Right lobe of liver (tissue), 6 donors: ENCODE measurements around the gene USP17L30. TPM values are rescaled to one million over a fixed set of nuclear protein-coding genes. Genes with fewer than 3 reads are reported as not detected.
"Not testable (repeated sequence)": the region's sequence is repeated elsewhere in the genome, so short reads cannot be mapped to it uniquely, and the experiment has no call there.

ENCODE experiments used
- ATAC-seq, 4 donors: fragments of 200-7000 bp; cut with Tn5 transposase; one replicate each; pipeline ENCODE4 v1.9.1; 2020; ENCODE audit warnings: mild to moderate bottlenecking in 4 of 4, moderate library complexity in 4 of 4
- DNase-seq, 3 donors: peaks; one replicate each; pipeline ENCODE4 v3.0.0-alpha.2; 2020
- H3K27ac ChIP-seq, 3 donors: fragments of 200-600 bp; one replicate each; pipeline ENCODE4 v1.8.0; 2022
- H3K27me3 ChIP-seq, 2 donors: fragments of 200-600 bp; one replicate each; pipeline ENCODE4 v1.8.0; 2022
- H3K36me3 ChIP-seq, 4 donors: fragments of 200-600 bp; sonication (generic) in 1 of 4; one replicate each; pipeline versions ENCODE4 v1.5.1 to v1.8.0; 2017 to 2022; ENCODE audit warnings: control low read depth in 1 of 4
- H3K4me1 ChIP-seq, 4 donors: fragments of 200-600 bp; sonication (generic) in 1 of 4; one replicate each; pipeline versions ENCODE4 v1.5.1 to v1.8.0; 2017 to 2022; ENCODE audit warnings: control low read depth in 1 of 4
- H3K4me3 ChIP-seq, 3 donors: fragments of 200-600 bp; one replicate each; pipeline ENCODE4 v1.8.0; 2022
- H3K9me3 ChIP-seq, 4 donors: fragments of 200-600 bp; sonication (generic) in 1 of 4; one replicate each; pipeline versions ENCODE4 v1.5.1 to v1.8.0; 2017 to 2022; ENCODE audit warnings: control low read depth in 1 of 4
- WGBS: methylation state at CpG from one replicate; pipeline ENCODE4 v1.1.6; 2018; ENCODE audit warnings: low coverage, low lambda C conversion rate; ENCODE audit not compliant: insufficient coverage; ENCODE audit errors: missing lambda C conversion rate; 5-methylcytosine and 5-hydroxymethylcytosine counted together
- intact Hi-C, 2 donors: fragments of 100-400 bp; cut with DNase I; formaldehyde crosslinking; loops; one replicate each; pipeline versions ENCODE4 v1.11.2 to v1.14.1; 2022
- long read RNA-seq: library from polyadenylated mRNA; unstranded; transcript quantifications from one replicate; pipeline ENCODE4 v2.0.0, GENCODE V29; 2019
- total RNA-seq, 6 experiments: library from RNA; depleted of rRNA in 2 of 6; stranded (reverse); fragments of >200 nt in 2 of 6; fragmentation: NEBNext Ultra II Directional in 3 of 6; extraction: Animal tissue kit (Norgen Biotek cat#: 25700) in 3 of 6; gene quantifications; one replicate each; pipeline versions ENCODE4 v1.1.0 to v1.2.4, GENCODE V29; 2016 to 2023
- donor health status: DM: no; HTN: yes; CAD: no.
- donor health status: DM: no; HTN: no; CAD: no.
- donor health status: DM: no; HTN: no; CAD: no.
- donor health status: DM: no; HTN: yes; CAD: no.
- donor health status: DM: no; HTN: yes; CAD: no.

The USP17L30 gene, protein sequence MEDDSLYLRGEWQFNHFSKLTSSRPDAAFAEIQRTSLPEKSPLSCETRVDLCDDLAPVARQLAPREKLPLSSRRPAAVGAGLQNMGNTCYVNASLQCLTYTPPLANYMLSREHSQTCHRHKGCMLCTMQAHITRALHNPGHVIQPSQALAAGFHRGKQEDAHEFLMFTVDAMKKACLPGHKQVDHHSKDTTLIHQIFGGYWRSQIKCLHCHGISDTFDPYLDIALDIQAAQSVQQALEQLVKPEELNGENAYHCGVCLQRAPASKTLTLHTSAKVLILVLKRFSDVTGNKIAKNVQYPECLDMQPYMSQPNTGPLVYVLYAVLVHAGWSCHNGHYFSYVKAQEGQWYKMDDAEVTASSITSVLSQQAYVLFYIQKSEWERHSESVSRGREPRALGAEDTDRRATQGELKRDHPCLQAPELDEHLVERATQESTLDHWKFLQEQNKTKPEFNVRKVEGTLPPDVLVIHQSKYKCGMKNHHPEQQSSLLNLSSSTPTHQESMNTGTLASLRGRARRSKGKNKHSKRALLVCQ
- not detected for total RNA-seq
- long read RNA-seq, result 0 reads

DNA sequence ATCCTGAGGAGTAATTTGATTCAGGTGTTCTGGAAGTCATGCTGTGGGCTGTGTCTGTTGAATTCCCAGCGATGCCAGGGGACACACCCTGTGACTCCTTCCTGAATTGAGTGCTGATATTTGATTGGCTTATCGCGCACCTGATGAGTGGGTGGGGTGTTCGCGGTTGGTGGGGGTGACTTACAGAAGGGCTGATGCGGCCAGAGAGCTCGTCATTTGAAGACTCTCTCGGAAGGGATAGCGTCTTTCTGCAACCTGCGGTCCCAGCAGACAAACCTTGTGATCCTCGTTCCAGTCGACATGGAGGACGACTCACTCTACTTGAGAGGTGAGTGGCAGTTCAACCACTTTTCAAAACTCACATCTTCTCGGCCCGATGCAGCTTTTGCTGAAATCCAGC, at the start of gene USP17L30:
USP17L30 (plus strand) TSS at position 301 of the 400 bp plus-strand sequence; CDS start at position 301, 0 bp downstream.
- DNase-seq, H3K36me3 ChIP-seq, H3K9me3 ChIP-seq, H3K4me1 ChIP-seq, H3K27me3 ChIP-seq, ATAC-seq, H3K27ac ChIP-seq, intact Hi-C loops, H3K4me3 ChIP-seq: not testable (repeated sequence)
- no CpG with 5 or more reads among the region's 15 CpGs for WGBS

DNA sequence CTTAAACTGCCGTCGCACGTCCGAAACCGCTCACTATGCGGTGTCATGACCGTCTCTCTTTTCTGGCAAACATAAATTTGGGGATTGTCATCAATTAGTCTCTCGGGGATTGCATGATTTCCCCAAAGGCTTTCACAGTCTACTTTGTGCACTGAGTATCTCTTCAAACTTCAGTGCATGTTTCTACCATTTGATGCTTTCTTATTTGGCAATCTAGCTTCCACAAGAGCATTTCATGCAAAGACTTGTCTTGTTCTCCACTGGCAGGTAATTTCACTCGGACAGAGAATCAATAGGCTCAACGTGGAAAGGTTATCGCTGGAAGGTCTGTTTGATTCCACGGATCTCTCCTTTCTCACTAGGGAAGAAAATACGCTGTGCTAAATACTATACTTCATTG, 38.7 kb upstream of the USP17L30 start:
- H3K4me3 ChIP-seq, DNase-seq, H3K4me1 ChIP-seq, H3K36me3 ChIP-seq, intact Hi-C loops, ATAC-seq, H3K27me3 ChIP-seq, H3K9me3 ChIP-seq, H3K27ac ChIP-seq: not testable (repeated sequence)
- WGBS, result 59% methylated on average over 5 of the region's 13 CpGs

DNA sequence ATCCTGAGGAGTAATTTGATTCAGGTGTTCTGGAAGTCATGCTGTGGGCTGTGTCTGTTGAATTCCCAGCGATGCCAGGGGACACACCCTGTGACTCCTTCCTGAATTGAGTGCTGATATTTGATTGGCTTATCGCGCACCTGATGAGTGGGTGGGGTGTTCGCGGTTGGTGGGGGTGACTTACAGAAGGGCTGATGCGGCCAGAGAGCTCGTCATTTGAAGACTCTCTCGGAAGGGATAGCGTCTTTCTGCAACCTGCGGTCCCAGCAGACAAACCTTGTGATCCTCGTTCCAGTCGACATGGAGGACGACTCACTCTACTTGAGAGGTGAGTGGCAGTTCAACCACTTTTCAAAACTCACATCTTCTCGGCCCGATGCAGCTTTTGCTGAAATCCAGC, 38.1 kb upstream of the USP17L30 start, which contains the start of gene USP17L24:
USP17L24 (plus strand) TSS at position 301 of the 400 bp plus-strand sequence; CDS start at position 301, 0 bp downstream.
- intact Hi-C loops, result not testable (repeated sequence)

DNA sequence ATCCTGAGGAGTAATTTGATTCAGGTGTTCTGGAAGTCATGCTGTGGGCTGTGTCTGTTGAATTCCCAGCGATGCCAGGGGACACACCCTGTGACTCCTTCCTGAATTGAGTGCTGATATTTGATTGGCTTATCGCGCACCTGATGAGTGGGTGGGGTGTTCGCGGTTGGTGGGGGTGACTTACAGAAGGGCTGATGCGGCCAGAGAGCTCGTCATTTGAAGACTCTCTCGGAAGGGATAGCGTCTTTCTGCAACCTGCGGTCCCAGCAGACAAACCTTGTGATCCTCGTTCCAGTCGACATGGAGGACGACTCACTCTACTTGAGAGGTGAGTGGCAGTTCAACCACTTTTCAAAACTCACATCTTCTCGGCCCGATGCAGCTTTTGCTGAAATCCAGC, 33.3 kb upstream of the USP17L30 start, which contains the start of gene USP17L25:
USP17L25 (plus strand) TSS at position 301 of the 400 bp plus-strand sequence; CDS start at position 301, 0 bp downstream.
- H3K27me3 ChIP-seq, H3K9me3 ChIP-seq, H3K27ac ChIP-seq, H3K4me1 ChIP-seq, intact Hi-C loops, H3K36me3 ChIP-seq, DNase-seq, ATAC-seq, H3K4me3 ChIP-seq: not testable (repeated sequence)
- no CpG with 5 or more reads among the region's 15 CpGs for WGBS

More for the DNA sequence above, 38.1 kb upstream of the USP17L30 start, which contains the start of gene USP17L24:
- not testable (repeated sequence) for H3K27me3 ChIP-seq, H3K36me3 ChIP-seq, H3K27ac ChIP-seq, H3K9me3 ChIP-seq, ATAC-seq, H3K4me3 ChIP-seq, DNase-seq, H3K4me1 ChIP-seq
- WGBS, result no CpG with 5 or more reads among the region's 15 CpGs

DNA sequence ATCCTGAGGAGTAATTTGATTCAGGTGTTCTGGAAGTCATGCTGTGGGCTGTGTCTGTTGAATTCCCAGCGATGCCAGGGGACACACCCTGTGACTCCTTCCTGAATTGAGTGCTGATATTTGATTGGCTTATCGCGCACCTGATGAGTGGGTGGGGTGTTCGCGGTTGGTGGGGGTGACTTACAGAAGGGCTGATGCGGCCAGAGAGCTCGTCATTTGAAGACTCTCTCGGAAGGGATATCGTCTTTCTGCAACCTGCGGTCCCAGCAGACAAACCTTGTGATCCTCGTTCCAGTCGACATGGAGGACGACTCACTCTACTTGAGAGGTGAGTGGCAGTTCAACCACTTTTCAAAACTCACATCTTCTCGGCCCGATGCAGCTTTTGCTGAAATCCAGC, 28.6 kb upstream of the USP17L30 start, which contains the start of gene USP17L26:
USP17L26 (plus strand) TSS at position 301 of the 400 bp plus-strand sequence; CDS start at position 301, 0 bp downstream.
- ATAC-seq, intact Hi-C loops, H3K9me3 ChIP-seq, H3K4me3 ChIP-seq, H3K27ac ChIP-seq, DNase-seq, H3K4me1 ChIP-seq, H3K36me3 ChIP-seq, H3K27me3 ChIP-seq: not testable (repeated sequence)
- WGBS, result no CpG with 5 or more reads among the region's 15 CpGs

DNA sequence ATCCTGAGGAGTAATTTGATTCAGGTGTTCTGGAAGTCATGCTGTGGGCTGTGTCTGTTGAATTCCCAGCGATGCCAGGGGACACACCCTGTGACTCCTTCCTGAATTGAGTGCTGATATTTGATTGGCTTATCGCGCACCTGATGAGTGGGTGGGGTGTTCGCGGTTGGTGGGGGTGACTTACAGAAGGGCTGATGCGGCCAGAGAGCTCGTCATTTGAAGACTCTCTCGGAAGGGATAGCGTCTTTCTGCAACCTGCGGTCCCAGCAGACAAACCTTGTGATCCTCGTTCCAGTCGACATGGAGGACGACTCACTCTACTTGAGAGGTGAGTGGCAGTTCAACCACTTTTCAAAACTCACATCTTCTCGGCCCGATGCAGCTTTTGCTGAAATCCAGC, 23.8 kb upstream of the USP17L30 start, which contains the start of gene USP17L5:
USP17L5 (plus strand) TSS at position 301 of the 400 bp plus-strand sequence; CDS start at position 301, 0 bp downstream.
- H3K9me3 ChIP-seq, ATAC-seq, intact Hi-C loops, H3K4me1 ChIP-seq, H3K27me3 ChIP-seq, H3K36me3 ChIP-seq, H3K27ac ChIP-seq, H3K4me3 ChIP-seq, DNase-seq: not testable (repeated sequence)
- WGBS, result no CpG with 5 or more reads among the region's 15 CpGs

DNA sequence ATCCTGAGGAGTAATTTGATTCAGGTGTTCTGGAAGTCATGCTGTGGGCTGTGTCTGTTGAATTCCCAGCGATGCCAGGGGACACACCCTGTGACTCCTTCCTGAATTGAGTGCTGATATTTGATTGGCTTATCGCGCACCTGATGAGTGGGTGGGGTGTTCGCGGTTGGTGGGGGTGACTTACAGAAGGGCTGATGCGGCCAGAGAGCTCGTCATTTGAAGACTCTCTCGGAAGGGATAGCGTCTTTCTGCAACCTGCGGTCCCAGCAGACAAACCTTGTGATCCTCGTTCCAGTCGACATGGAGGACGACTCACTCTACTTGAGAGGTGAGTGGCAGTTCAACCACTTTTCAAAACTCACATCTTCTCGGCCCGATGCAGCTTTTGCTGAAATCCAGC, 19.1 kb upstream of the USP17L30 start, which contains the start of gene USP17L27:
USP17L27 (plus strand) TSS at position 301 of the 400 bp plus-strand sequence; CDS start at position 301, 0 bp downstream.
- H3K9me3 ChIP-seq, intact Hi-C loops: not testable (repeated sequence)
- WGBS, result no CpG with 5 or more reads among the region's 15 CpGs

DNA sequence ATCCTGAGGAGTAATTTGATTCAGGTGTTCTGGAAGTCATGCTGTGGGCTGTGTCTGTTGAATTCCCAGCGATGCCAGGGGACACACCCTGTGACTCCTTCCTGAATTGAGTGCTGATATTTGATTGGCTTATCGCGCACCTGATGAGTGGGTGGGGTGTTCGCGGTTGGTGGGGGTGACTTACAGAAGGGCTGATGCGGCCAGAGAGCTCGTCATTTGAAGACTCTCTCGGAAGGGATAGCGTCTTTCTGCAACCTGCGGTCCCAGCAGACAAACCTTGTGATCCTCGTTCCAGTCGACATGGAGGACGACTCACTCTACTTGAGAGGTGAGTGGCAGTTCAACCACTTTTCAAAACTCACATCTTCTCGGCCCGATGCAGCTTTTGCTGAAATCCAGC, 14.3 kb upstream of the USP17L30 start, which contains the start of gene USP17L28:
USP17L28 (plus strand) TSS at position 301 of the 400 bp plus-strand sequence; CDS start at position 301, 0 bp downstream.
- H3K4me1 ChIP-seq, H3K9me3 ChIP-seq, DNase-seq, H3K27ac ChIP-seq, ATAC-seq, H3K4me3 ChIP-seq, H3K36me3 ChIP-seq, H3K27me3 ChIP-seq, intact Hi-C loops: not testable (repeated sequence)
- no CpG with 5 or more reads among the region's 15 CpGs for WGBS

More for the DNA sequence above, 19.1 kb upstream of the USP17L30 start, which contains the start of gene USP17L27:
- not testable (repeated sequence) for H3K27ac ChIP-seq, ATAC-seq, DNase-seq, H3K36me3 ChIP-seq, H3K27me3 ChIP-seq, H3K4me3 ChIP-seq, H3K4me1 ChIP-seq

DNA sequence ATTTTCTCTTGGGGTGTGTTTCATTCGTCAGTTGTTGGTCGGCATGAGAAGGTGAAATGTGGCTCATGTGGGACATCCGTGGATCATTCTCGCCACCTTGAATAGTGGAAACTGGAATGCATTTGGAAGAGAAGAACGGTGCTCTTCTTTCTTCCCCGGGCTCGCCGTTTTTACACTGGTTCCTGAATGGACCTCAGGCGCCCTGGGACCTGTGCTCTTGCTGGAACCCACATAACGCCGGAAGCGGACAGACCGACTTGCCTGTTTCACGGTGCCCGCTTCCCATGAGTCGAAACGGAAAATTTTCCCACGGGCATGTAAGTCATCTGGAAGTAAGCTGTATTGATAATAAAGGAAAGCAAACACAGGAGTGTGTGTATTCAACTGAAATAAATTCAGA, 12.1 kb upstream of the USP17L30 start:
- H3K36me3 ChIP-seq, H3K27ac ChIP-seq, H3K4me1 ChIP-seq, ATAC-seq, H3K27me3 ChIP-seq, H3K4me3 ChIP-seq, intact Hi-C loops, H3K9me3 ChIP-seq, DNase-seq: not testable (repeated sequence)
- no CpG with 5 or more reads among the region's 18 CpGs for WGBS

DNA sequence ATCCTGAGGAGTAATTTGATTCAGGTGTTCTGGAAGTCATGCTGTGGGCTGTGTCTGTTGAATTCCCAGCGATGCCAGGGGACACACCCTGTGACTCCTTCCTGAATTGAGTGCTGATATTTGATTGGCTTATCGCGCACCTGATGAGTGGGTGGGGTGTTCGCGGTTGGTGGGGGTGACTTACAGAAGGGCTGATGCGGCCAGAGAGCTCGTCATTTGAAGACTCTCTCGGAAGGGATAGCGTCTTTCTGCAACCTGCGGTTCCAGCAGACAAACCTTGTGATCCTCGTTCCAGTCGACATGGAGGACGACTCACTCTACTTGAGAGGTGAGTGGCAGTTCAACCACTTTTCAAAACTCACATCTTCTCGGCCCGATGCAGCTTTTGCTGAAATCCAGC, 9.6 kb upstream of the USP17L30 start, which contains the start of gene USP17L29:
USP17L29 (plus strand) TSS at position 301 of the 400 bp plus-strand sequence; CDS start at position 301, 0 bp downstream.
- H3K36me3 ChIP-seq, H3K27ac ChIP-seq, DNase-seq, H3K4me3 ChIP-seq, H3K27me3 ChIP-seq, intact Hi-C loops, ATAC-seq, H3K4me1 ChIP-seq, H3K9me3 ChIP-seq: not testable (repeated sequence)
- no CpG with 5 or more reads among the region's 15 CpGs for WGBS

DNA sequence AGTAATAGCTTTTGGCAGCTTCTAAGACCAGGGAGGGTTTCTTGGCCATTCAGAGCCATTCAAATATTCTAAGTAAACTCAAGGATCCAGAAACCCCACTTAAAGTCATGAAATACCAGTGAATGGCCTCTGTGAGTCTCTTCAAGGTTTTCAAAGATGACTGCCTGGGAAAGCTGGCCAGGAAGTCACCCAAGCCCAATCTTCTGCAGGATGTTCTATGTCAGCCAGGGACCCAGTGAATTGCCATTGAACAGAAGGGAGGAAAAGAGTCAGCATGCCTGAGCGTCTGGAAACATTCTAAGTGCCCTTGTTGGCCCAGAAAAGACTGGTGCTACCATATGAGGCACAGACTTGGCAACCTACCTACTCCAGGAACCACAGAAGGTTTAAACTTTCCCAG, 17.0 kb downstream of the USP17L30 start:
- ATAC-seq, H3K4me1 ChIP-seq, H3K27me3 ChIP-seq, H3K9me3 ChIP-seq, H3K36me3 ChIP-seq, DNase-seq, intact Hi-C loops, H3K27ac ChIP-seq, H3K4me3 ChIP-seq: not testable (repeated sequence)
- WGBS, result no CpG with 5 or more reads among the region's 1 CpG
